HL-60 (cell line): ENCODE measurements around the gene ANKRD9.

Source experiments
- DNase-seq, 2 experiments: peaks; one replicate each; pipeline ENCODE4 v3.0.0-alpha.2; 2010 to 2020; ENCODE audit warnings: low read depth in 1 of 2, low spot score in 1 of 2
- H3K27ac ChIP-seq: fragments of 250-450 bp; sonication (Bioruptor Pico); replicated peaks from 2 replicates; pipeline ENCODE4 v1.5.1; 2020; ENCODE audit warnings: mild to moderate bottlenecking, moderate library complexity
- H3K27me3 ChIP-seq: fragments of 250-450 bp; sonication (Bioruptor Pico); 2 replicates; pipeline ENCODE4 v1.5.1; 2021; ENCODE audit warnings: mild to moderate bottlenecking, moderate library complexity; ENCODE audit not compliant: insufficient read depth, poor library complexity, severe bottlenecking
- H3K4me3 ChIP-seq: replicated peaks from 2 replicates; pipeline ENCODE4 v1.5.1; 2011; ENCODE audit warnings: mild to moderate bottlenecking, control low read depth, low read length; ENCODE audit not compliant: insufficient read depth
- CTCF ChIP-seq: IDR thresholded peaks from one replicate; pipeline ENCODE4 v1.5.1; 2011; ENCODE audit warnings: low read length, control low read depth, inconsistent platforms; ENCODE audit not compliant: insufficient read depth
- GABPA ChIP-seq: IDR thresholded peaks from 2 replicates; pipeline ENCODE4 v1.6.1; 2012; ENCODE audit warnings: low read depth
- POLR2AphosphoS5 ChIP-seq: IDR thresholded peaks from 2 replicates; pipeline ENCODE4 v1.6.1; 2012; ENCODE audit warnings: low read depth
- SPI1 ChIP-seq: IDR thresholded peaks from 2 replicates; pipeline ENCODE4 v1.6.1; 2012; ENCODE audit warnings: low read depth, mild to moderate bottlenecking, borderline replicate concordance
- TF ChIP-seq, protein P1 (sequence below): IDR thresholded peaks from 2 replicates; pipeline ENCODE4 v1.6.1; 2012; ENCODE audit warnings: low read depth; ENCODE audit not compliant: insufficient replicate concordance

ANKRD9 gene

DNA sequence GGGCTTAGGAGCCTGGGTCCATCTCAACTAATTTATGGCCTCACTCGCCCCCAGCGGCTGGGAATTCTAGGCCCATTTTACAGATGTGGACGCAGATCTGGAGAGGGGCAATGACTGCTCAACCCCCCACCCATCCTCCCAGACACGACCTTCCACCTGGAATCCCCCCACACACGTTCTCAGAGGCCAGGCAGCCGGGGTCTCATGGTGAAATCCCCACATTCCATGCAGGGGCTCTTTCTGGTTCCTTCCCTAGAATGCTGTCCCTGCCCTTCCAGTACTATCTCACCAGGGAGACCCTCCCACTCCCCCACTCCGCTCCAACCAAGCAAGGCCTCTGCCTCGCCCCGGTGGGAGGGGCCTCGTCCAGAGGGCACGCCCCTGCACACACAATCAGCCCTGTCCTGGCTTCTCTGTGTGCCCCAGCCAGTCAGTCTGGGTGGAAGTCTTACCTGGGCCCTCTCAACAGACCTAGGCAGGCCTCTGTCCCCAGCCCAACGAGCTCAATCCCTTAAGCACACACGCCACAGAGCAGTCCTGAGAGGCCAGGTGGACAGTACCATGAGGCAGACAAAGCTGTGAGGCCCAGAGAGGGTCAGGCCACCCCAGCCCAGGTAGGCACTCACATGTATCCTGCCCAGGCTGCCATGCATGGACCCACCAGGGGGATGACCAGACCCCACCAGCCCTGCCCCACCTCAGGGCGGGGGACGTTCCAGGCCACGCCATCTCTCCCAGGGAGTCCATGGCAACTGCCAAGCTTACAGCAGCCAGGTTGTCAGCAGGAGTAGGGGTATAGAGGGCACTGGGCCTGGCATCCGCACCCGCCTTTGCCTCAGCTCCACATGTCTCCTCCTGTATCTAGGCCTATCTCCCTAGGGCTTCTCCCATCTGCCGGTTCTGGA lies 1.3 kb upstream of the ANKRD9 start:
- TF ChIP-seq CTCF (no peak), SPI1 (no peak), GABPA (no peak)
- Histone ChIP-seq H3K27me3 (no peaks in the 10 kb centered on the region), H3K27ac (no peak overlapping the region), H3K4me3 (no peak overlapping the region)
- DNase-seq, result no peak

- Histone ChIP-seq H3K4me3 (peak overlapping the region; percentile 54), H3K27ac (no peak overlapping the region), H3K27me3 (no peaks in the 10 kb centered on the region)
- DNase-seq, result no peak
- no peak for TF ChIP-seq POLR2AphosphoS5
- TF ChIP-seq, protein P1, sequence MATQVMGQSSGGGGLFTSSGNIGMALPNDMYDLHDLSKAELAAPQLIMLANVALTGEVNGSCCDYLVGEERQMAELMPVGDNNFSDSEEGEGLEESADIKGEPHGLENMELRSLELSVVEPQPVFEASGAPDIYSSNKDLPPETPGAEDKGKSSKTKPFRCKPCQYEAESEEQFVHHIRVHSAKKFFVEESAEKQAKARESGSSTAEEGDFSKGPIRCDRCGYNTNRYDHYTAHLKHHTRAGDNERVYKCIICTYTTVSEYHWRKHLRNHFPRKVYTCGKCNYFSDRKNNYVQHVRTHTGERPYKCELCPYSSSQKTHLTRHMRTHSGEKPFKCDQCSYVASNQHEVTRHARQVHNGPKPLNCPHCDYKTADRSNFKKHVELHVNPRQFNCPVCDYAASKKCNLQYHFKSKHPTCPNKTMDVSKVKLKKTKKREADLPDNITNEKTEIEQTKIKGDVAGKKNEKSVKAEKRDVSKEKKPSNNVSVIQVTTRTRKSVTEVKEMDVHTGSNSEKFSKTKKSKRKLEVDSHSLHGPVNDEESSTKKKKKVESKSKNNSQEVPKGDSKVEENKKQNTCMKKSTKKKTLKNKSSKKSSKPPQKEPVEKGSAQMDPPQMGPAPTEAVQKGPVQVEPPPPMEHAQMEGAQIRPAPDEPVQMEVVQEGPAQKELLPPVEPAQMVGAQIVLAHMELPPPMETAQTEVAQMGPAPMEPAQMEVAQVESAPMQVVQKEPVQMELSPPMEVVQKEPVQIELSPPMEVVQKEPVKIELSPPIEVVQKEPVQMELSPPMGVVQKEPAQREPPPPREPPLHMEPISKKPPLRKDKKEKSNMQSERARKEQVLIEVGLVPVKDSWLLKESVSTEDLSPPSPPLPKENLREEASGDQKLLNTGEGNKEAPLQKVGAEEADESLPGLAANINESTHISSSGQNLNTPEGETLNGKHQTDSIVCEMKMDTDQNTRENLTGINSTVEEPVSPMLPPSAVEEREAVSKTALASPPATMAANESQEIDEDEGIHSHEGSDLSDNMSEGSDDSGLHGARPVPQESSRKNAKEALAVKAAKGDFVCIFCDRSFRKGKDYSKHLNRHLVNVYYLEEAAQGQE, result no peak
- no peak for TF ChIP-seq GABPA
- no peak for TF ChIP-seq CTCF
- no peak for TF ChIP-seq SPI1
These were observed 516 bp downstream of the ANKRD9 start for GRCh38 chr14:102508774-102509745.

DNA sequence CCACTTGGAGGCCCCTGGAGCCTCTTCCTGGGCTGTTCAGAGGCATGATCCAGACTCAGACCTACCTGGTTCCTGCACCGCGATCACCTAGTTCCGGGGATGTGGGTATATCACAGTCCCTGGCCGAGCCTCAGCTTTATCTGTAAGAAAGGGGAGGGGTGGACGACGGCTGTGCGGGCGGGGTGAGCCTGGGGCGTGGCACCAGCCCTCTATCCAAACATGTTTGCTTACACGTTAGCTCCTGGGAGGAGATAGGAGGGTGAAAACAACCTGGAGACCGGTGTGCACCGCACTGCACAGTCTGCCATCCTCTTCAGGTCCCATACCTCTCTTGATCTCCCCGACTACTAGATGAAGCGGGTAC lies 1.2 kb downstream of the ANKRD9 start:
- Histone ChIP-seq H3K4me3 (no peak overlapping the region), H3K27ac (no peak overlapping the region), H3K27me3 (no peaks in the 10 kb centered on the region)
- no peak for TF ChIP-seq CTCF
- no peak for TF ChIP-seq GABPA
- TF ChIP-seq, protein P1, result no peak
- TF ChIP-seq SPI1, result no peak
- no peak for TF ChIP-seq POLR2AphosphoS5
- DNase-seq, result no peak
